Dermis microvascular lymphatic vessel endothelial cell (primary cell): Measurements from ENCODE around the gene LRRC3. TPM values are rescaled to one million over a fixed set of nuclear protein-coding genes. Genes with fewer than 3 reads are reported as not detected.
A peak's percentile ranks its signal among the peaks of the same experiment; 100 is the strongest.
"Not testable (repeated sequence)": the region's sequence is repeated elsewhere in the genome, so short reads cannot be mapped to it uniquely, and the experiment has no call there.

ENCODE experiments used
- DNase-seq, 2 donors: peaks; one replicate each; pipeline versions ENCODE4 v3.0.0 to v3.0.0-alpha.2; 2010; ENCODE audit warnings: low read depth in 2 of 2
- total RNA-seq: library from RNA; depleted of rRNA; stranded (reverse); fragments of >200 nt; gene quantifications from 2 replicates; pipeline ENCODE4 v1.2.1, GENCODE V29; 2014

LRRC3 gene
- total RNA-seq, 1 donor from 2014 or later, result 0.77 TPM

GRCh38 chr21:44496564-44497550 is 41.5 kb downstream of the LRRC3 start:
- DNase-seq, result no peak

- DNase-seq, result no peak
Observed at GRCh38 chr21:44497703-44498126, 42.4 kb downstream of the LRRC3 start.

- no peak for DNase-seq
Observed at GRCh38 chr21:44498280-44499210, 43.2 kb downstream of the LRRC3 start.

- DNase-seq, result no peak
Observed at GRCh38 chr21:44499211-44499560, 43.9 kb downstream of the LRRC3 start.

- no peak for DNase-seq
Observed at GRCh38 chr21:44499631-44500030, 44.3 kb downstream of the LRRC3 start.

DNA sequence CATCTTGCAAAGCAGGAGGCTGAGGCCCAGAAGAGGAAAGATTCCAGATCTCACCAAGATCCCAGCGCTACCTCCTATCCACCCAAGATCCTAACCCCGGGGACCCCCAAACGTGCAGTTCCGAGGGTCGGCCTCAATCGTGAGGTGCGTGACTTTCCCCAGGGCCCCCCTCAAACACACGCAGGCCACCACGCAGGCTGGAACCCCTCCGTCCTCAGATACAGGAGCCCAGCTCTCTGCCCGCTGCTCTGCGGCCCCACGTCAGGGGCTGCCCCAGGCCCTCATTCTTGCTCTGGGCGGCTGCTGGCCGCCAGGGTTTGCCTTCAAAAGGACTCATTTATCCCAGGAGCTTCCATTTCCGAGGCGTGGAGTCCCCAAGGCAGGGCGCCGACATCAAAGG is 44.8 kb downstream of the LRRC3 start:
- DNase-seq, result no peak

- DNase-seq, result no peak
Observed at GRCh38 chr21:44502171-44502958, 47.1 kb downstream of the LRRC3 start.

- DNase-seq, result not testable (repeated sequence)
Observed at GRCh38 chr21:44503006-44503889, 47.9 kb downstream of the LRRC3 start.

DNA sequence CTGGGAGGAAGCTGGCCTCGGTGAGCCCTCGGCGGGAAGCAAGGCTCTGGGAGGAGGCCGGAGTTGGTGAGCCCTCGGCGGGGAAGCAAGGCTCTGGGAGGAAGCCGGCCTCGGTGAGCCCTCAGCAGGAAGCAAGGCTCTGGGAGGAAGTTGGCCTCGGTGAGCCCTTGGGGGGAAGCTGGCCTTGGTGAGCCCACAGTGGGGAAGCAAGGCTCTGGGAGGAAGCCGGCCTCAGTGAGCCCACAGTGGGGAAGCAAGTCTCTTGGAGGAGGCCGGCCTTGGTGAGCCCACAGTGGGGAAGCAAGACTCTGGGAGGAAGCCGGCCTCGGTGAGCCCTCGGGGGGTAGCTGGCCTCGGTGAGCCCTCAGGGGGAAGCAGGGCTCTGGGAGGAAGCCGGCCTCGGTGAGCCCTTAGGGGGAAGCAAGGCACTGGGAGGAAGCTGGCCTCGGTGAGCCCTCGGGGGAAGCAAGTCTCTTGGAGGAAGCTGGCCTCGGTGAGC is 48.6 kb downstream of the LRRC3 start:
- no peak for DNase-seq

- DNase-seq, result peak in 1 of 2 donors; percentile 18
Observed at GRCh38 chr21:44505673-44506278, 50.5 kb downstream of the LRRC3 start.

- no peak for DNase-seq
Observed at GRCh38 chr21:44506279-44507255, 51.3 kb downstream of the LRRC3 start.

DNA sequence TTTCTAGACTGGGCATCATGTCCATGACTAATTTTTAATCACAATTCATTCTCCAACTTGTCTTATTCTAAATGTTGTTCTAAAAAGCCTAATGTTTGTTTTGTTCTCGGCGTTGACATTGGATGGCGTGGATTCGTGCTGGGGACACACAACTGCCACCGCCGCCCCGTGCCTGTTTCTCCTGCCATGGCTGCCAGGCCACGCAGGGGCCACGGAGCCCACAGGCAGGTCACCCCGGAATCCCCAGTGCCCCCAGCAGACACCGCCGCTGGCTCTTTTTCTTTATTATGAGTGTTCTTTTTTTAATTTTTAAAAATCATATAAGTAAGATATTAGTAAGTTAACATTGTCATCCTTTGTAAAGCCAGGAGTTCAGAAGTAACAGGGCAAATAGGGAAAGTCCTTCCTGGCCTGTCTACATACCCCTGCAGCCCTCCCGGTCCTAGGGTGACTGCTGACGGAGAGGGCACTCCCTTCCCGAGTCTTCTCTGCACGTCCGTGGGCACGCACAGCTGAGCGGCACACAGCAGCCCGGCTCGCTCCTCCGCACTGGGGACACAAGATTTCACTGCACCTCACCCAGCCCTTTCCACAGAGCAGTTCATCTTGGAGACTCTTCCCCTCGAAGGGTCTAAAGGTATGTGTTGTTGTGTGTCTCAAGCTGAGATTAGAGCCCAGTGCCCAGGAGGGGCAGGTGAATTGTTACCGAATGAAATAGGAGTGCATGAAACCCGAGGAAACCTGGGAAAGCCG is 52.5 kb downstream of the LRRC3 start:
- no peak for DNase-seq

DNA sequence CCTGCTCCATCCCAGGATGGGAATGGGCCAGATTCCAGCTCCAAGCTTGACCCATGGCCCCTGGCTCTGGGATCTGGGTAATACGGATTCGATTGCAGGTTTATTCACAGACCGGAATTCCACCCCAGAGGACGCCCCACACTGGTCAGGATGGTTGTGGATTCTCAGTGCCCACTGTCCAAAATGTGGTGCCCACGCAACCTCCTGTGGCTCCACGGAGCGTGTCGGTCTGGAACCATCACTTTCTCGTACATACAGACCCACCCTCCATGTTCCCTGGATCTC is 53.1 kb downstream of the LRRC3 start:
- no peak for DNase-seq

DNA sequence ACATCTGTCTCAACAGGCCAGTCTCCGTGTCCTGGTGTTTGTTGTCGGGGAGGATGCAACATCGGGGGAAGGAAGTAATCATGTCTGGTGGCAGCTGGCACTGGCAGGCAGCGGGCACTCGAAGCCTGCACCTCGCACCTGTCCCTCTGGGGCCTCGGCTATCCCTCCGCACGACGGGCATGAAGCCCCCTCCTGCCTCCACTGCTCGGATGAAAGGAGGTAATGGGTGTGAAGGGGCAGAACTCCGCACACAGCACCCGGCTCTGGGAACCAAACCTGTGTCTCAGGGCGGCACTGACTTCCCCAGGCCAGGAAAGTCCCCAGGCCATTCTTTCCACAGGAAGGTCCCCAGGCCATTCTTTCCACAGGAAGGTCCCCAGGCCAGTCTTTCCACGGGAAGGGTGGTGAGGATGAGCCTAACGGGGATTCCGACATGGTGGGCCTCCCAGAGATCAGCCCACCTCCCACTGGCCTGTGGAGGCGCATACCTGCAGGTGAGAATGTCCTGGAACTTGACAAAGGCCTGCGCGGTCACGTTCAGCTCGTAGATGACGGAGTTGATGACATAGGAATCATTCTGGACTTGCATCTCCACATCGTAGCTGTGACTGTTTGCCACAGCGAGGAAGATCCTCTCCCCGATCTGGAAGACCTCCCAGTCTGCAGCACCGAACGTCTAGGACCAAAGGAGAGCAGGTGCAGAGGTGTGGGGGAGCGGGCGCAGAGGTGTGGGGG is 53.6 kb downstream of the LRRC3 start:
- DNase-seq, result no peak

DNA sequence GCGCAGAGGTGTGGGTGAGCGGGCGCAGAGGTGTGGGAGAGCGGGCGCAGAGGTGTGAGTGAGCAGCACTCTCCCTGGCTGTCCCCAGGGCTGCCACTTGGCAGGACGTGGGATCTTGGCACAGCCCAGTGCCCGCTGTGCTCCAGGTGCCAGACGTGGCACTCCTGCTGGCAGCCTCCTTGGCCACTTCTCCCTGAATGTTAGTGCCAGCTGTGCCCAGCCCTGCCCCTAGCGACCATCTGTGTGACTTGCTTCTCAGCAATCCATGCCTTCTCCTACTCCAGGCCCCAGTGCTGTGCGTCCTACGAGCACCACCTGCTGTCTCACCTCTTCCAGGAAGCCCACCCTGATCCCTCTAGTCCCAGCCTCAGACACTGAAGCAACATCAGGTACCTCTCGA is 54.2 kb downstream of the LRRC3 start:
- DNase-seq, result peak in 1 of 2 donors; percentile 16

DNA sequence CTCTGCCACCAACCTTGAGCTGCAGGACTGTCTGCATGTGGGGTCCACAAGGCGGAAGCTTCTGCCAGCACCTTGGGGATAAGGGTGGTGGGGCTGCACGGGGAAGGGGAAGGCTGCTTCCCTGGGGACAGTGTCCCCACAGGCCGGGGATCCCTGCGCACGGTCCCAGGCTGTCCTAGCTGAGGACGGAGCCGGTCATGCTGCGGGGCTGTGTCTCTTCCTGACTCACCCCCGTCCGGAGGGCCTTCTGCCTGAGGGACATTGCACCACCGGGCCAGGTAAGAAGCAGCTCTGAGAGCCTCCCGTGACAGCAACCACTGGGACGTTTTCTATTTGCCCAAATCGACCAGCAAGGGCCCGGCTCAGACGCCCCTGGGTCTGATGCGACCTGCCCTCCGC is 54.8 kb downstream of the LRRC3 start:
- DNase-seq, result no peak

- DNase-seq, result peak; percentile 12 to 47
Observed at GRCh38 chr21:44510508-44511218, 55.4 kb downstream of the LRRC3 start.
